ENCODE results near the gene INO80. TPM values are rescaled to one million over a fixed set of nuclear protein-coding genes. Genes with fewer than 3 reads are reported as not detected.
A peak's percentile ranks its signal among the peaks of the same experiment; 100 is the strongest.

INO80 gene
- total RNA-seq, 2 experiments from 2014 or later: 31.7 to 35.1 TPM

- peak overlapping the region; percentile 84 for H3K4me2 ChIP-seq (ENCODE audit: low read length)
- intact Hi-C loops (cut with micrococcal nuclease; ENCODE audit: unreplicated experiment): no loop called here
- H3K27ac ChIP-seq (ENCODE audit: low read depth, low read length, poor library complexity, severe bottlenecking): peak overlapping the region; percentile 18
- TF ChIP-seq CTCF (conservative IDR thresholded peaks at IDR 0.05; ENCODE audit: low read length): peak; percentile 61
- TF ChIP-seq EZH2phosphoT487 (IDR thresholded peaks at IDR 0.05; ENCODE audit: borderline replicate concordance, low read depth, low read length): no peak
- ChIA-PET POLR2A (interaction anchor here (0.6 to 3.6 kb wide), 6 partner anchors 10 to 352 kb away, joined by 4 to 36 read pairs (median 6); partner anchors contain the start of gene CHAC1), CTCF (ENCODE audit: unreplicated experiment) (interaction anchor here (0.6 to 1.8 kb wide), 5 partner anchors 11 to 1139 kb away, joined by 3 to 9 read pairs (median 4); no protein-coding TSS in a partner anchor)
- no peaks in the 10 kb centered on the region for H3K9me3 ChIP-seq (ENCODE audit: low read length)
- no peaks in the 10 kb centered on the region for H3K9me2 ChIP-seq (ENCODE audit: insufficient read depth, low read length)
- H3K4me3 ChIP-seq (ENCODE audit: low read depth, low read length, poor library complexity, severe bottlenecking): peak overlapping the region; percentile 68
- H3K36me3 ChIP-seq (ENCODE audit: insufficient read depth, low read length): no peaks in the 10 kb centered on the region
- DNase-seq (ENCODE audit: low spot score): peak; percentile 86
- no peaks in the 10 kb centered on the region for H4K20me1 ChIP-seq (ENCODE audit: insufficient read depth, low read length)
- no TSS peak for BruUV-seq (replicated peaks)
- H2AFZ ChIP-seq (ENCODE audit: low read length): peak overlapping the region; percentile 97
- no peaks in the 10 kb centered on the region for H3K79me2 ChIP-seq (ENCODE audit: insufficient read depth, low read depth, low read length)
- peaks cover 47% of the 10 kb centered on the region for H3K4me1 ChIP-seq (ENCODE audit: insufficient read depth, low read length, poor library complexity, severe bottlenecking)
Measured at GRCh38 chr15:40941528-40942336, 174.3 kb downstream of the INO80 start.

- intact Hi-C loops (cut with micrococcal nuclease; ENCODE audit: unreplicated experiment): no loop called here
Measured at GRCh38 chr15:40941068-40941527, 175.0 kb downstream of the INO80 start.

More at GRCh38 chr15:40941068-40941527, 175.0 kb downstream of the INO80 start:
- TF ChIP-seq CTCF (conservative IDR thresholded peaks at IDR 0.05; ENCODE audit: low read length) (no peak), EZH2phosphoT487 (IDR thresholded peaks at IDR 0.05; ENCODE audit: borderline replicate concordance, low read depth, low read length) (no peak)
- no peaks in the 10 kb centered on the region for H3K9me2 ChIP-seq (ENCODE audit: insufficient read depth, low read length)
- ChIA-PET POLR2A (interaction anchor here (1.3 to 3.6 kb wide), 5 partner anchors 11 to 35 kb away, joined by 3 to 36 read pairs (median 8); partner anchors contain the start of genes CHAC1 and DLL4), CTCF (ENCODE audit: unreplicated experiment) (interaction anchor here (0.8 to 1.8 kb wide), 5 partner anchors 8 to 65 kb away, joined by 3 to 9 read pairs (median 4); no protein-coding TSS in a partner anchor)
- H3K4me3 ChIP-seq (ENCODE audit: low read depth, low read length, poor library complexity, severe bottlenecking): peak overlapping the region; percentile 68
- BruUV-seq (replicated peaks): no TSS peak
- no peaks in the 10 kb centered on the region for H3K9me3 ChIP-seq (ENCODE audit: low read length)
- peak overlapping the region; percentile 18 for H3K27ac ChIP-seq (ENCODE audit: low read depth, low read length, poor library complexity, severe bottlenecking)
- no peaks in the 10 kb centered on the region for H3K36me3 ChIP-seq (ENCODE audit: insufficient read depth, low read length)
- no peaks in the 10 kb centered on the region for H3K79me2 ChIP-seq (ENCODE audit: insufficient read depth, low read depth, low read length)
- H2AFZ ChIP-seq (ENCODE audit: low read length): peak overlapping the region; percentile 84
- peaks cover 45% of the 10 kb centered on the region for H3K4me1 ChIP-seq (ENCODE audit: insufficient read depth, low read length, poor library complexity, severe bottlenecking)
- peak overlapping the region; percentile 84 for H3K4me2 ChIP-seq (ENCODE audit: low read length)
- H4K20me1 ChIP-seq (ENCODE audit: insufficient read depth, low read length): no peaks in the 10 kb centered on the region
- no peak for DNase-seq (ENCODE audit: low spot score)

Measured in OCI-LY7 (cell line).